GM21390 (cell line): Measurements from ENCODE around the gene ADCY1.
"Not testable (repeated sequence)": the region's sequence is repeated elsewhere in the genome, so short reads cannot be mapped to it uniquely, and the experiment has no call there.

Experiments used
- ATAC-seq: cut with Tn5 transposase; IDR thresholded peaks from one replicate; pipeline ENCODE4 v1.9.1; 2021; ENCODE audit not compliant: unreplicated experiment

Gene ADCY1

DNA sequence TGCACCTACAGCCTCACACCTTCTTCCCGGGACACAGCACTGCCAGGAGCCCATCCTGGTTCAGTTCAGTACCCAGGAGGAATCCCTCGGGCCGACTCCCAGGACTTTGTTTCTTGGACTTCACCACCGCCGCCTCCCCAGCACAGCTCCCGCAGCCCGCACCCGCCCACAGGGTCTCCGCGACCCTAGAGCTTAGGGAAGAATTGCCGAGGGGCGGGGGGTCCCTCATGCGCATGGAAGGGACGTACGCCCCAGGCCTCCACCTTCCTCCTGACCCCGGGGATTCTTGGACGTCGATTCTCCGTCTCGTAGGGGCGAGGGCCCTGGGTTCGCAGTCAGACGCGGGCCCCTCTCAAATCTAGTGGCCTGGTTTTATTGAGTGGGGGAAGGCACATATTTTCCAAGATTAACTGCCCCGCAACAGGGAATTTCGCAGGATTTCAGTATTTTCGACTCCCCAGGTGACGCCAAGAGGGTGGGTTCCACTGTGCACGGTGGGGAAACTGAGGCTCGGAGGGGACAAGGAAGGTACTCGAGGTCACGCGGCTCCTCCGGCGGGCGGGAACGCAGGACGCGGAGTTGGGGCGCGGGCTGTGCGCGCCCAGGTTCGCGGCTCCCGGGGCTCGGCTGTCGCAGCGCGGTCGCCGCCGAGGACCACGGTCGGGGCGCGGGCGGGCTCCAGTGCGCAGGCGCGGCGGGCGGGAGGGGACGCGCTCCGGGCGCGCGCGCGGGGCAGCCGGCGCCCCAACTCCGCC is at the start of gene ADCY1:
TSS of gene ADCY1 (plus strand) at position 708 of the 755 bp plus-strand sequence. CDS start 176 bp downstream, outside the sequence.
- ATAC-seq: no peak

DNA sequence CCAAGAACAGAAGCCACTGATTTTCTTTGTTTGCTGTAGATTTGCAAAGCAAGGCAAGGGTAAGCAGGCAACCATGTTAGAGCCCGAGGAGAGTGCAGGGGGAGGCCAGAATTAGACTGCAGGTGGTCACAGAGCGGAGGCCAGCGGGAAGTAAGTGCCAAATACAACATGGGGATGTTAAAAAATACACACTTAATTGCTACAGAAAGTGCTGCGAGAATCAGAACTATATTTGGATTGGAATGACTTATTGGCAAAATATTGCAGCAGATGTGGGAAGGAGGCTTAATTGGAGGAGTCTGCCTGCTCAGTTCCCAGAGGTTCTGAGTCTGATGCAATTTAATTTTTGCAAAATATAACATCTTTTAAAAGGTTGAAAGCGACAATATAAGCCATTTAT is 49.7 kb upstream of the ADCY1 start:
- no peak for ATAC-seq

DNA sequence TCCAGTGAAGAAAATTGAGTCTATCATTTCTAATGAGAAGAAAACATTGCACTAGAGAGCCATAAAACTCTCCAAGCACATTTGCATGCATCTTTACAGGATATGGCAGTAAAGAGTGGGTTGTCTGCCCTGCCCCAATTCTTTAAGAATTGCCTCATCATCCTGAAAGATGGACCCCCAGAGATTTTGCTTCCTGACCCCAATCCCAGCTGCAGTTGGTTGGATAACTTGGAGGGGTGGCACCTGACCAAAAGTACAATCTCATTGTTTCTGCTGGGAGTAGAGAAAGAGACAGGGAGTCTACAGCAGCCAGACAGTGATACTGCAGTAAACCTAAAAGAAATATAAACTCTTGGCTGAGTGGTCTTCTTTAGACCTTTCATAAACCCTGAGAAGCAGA is 49.1 kb upstream of the ADCY1 start:
- ATAC-seq: no peak

DNA sequence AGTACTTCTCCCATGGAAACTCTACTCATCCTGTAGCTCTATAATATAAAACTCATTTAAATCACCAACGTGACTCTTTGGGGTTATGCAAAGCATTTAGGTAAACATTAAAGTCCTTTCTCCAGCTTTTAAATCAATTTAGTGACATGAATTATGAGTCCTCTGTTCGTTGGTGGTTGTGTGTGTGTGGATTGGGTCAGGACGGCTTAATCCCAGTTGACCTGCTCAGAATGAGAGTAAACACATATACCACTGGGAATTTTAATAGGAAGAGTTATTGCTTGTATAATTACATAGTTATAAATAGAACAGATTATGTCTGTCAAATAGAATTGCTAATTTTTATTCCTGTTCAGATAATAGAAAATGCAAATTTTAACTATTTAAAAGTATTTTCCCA is 30.7 kb upstream of the ADCY1 start:
- ATAC-seq: no peak

DNA sequence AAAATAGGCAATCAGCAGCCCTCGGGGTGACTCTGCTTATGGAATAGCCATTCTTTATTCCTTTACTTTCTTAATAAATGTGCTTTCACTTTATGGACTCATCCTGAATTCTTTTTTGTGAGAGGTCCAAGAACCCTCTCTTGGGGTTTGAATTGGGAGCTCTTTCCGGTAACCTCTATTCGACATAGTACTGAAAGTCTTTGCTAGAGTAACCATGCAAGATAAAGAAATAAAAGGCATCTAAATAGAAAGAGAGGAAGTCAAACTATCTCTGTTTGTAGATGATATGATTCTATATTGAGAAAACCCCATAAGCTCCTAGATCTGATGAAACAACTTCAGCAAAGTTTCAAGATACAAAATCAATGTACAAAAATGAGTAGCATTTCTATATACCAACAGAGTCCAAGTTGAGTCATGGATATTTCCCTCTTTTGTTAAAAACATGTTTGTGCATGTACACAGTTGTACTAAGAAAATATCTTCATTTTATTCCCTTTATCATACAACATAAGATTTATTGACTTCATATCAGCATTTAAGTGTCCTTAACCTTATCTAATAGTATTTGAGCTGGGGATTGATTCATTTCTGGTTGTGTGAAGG is 29.0 kb upstream of the ADCY1 start:
- ATAC-seq: not testable (repeated sequence)

DNA sequence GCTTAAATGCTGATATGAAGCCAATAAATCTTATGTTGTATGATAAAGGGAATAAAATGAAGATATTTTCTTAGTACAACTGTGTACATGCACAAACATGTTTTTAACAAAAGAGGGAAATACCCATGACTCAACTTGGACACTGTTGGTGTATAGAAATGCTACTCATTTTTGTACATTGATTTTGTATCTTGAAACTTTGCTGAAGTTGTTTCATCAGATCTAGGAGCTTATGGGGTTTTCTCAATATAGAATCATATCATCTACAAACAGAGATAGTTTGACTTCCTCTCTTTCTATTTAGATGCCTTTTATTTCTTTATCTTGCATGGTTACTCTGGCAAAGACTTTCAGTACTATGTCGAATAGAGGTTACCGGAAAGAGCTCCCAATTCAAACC is 25.3 kb upstream of the ADCY1 start:
- ATAC-seq: not testable (repeated sequence)

DNA sequence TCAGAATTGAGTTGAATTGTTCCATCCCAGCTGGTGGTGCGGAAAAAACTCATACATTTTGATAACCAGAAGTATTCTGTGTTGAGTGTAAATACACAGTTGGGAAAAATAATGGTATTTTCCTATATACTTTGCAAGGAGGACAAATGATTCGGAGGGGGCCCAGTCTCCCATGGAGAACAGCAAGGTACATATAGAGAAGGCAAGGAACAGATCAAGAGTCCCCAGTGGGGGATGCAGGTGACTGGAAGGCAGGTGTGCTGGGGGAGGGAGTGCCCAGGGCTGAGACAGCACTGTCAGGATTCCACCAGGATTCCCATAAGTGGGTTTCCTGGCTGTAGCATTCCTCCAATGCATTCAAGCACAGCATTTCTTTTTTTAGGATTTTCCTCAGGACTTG is 10.8 kb upstream of the ADCY1 start:
- ATAC-seq: no peak

DNA sequence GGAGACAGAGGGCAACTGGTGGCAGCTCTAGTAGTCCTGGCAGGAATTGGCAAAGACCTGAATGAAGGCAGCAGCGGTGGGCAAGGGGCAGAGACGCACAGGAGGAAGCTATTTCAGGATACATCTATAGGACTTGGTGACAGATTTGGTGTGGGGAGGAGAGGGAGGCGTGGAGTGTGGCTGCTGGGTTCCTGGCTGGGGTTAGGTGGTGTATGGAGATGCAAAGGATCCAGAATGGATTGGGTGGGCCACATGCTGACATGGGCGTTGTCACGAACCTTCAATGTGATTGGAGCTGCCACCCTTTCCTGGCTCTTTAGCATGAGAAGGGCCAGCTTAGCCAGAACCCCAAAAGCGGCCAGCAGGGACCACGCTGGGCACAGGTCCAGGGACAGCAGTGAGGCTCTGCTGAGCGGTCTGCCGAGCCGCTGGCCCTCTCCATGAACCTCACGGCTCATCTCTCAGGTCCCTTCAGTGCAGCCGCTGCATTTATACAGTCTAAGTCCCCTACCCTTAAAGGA is 10.2 kb upstream of the ADCY1 start:
- no peak for ATAC-seq

DNA sequence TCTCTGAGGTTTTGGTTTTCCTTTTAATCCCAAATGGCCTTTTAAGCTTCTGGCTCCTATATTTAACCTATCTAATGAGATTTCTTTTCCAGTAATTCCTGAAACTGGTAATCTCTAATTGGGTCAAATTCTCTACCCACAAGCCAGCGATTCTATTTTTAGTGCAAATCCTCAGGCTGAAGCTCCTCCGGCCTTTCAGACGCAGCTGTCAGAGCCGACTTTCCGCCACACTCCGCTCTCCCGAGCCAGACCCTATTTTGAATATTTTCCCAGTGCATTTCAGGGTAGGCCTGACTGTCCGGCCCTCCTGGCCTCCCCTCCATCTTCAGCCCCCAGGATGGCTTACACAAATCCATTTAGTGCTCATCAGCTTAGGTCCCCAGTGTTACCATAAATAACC is 9.7 kb upstream of the ADCY1 start:
- ATAC-seq: no peak

DNA sequence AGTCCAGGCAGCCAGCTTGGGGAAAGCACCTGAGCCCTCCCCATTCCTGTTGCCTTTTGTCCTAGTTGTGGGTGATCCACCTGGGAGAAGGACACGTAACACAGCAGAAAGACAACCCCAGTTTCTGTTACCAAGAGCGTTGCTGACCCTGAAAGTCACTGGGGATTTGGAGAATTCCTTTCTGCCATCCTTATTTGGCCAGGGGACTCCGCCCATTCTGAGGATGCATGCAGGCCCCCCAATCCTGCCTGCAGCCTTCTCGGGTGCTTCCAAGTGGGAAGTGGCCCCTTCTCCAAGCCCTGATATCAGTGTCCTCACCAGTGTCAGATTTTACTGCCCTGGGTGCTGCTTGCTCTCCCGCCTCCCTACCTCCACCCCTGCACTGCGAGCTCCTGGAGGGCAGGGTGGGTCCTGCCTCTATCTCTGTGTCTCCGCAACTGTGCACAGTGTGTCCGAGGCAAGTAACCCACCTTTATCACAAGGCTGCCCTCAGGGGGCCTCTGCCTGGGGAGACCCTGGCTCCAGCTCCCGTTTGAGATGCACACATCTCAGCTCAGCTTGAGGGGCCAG is 9.2 kb upstream of the ADCY1 start:
- no peak for ATAC-seq

DNA sequence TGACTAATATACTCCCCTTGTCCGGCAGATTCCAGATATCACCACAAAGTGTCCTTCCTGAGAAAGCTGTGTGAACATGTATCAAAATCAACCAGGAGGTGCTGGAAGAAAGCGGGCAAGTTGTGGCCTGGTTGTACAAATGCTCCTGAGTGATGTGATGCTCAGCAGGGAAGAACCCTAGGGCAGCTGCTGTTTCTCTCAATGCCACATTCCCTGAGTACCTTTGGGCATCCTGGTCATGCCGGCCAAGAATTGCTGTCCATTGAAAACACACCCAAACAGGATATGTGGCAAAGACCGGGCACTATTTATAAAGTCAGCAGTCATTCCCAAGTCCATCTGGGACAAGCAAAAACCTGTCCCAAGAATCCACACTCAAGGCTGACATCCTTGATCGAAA is 7.8 kb upstream of the ADCY1 start:
- no peak for ATAC-seq

DNA sequence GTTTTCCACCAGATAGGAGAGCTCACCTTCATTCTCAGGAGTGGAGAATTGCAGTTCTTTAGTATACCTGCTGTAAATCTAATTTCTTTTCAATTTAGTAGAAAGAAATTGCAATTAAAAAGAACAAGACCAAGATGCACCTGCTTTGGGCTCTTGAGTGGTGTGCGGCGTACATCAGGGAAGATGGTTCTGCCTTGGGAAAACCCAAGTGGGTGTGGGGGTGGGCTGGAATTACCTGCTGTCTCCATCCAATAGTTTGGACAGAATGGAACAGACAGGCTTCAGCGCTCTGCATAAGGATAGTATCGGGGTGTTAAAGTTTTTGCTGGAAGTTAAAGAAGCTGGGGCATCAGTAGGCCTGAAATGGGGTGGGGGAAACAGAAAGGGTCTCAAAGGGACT is 7.2 kb upstream of the ADCY1 start:
- no peak for ATAC-seq

DNA sequence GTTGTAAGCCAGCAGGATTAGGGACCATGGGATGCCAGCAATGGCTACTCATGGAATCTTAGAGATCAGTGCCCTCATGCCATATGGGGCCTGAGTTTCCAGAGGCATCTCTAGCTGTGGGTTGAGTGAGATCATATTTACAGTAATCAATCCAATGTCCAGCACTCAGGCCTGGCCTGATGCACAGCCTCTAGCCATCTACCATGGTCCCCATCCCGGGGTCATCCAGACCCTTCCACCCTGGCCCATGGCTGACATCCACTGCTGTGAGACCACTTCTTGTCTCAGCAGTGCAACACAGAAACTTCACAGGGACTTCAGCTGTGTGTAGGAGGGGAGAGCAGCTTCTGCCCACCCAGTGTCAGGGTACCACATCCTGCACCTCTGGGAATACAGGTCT is 6.5 kb upstream of the ADCY1 start:
- no peak for ATAC-seq

DNA sequence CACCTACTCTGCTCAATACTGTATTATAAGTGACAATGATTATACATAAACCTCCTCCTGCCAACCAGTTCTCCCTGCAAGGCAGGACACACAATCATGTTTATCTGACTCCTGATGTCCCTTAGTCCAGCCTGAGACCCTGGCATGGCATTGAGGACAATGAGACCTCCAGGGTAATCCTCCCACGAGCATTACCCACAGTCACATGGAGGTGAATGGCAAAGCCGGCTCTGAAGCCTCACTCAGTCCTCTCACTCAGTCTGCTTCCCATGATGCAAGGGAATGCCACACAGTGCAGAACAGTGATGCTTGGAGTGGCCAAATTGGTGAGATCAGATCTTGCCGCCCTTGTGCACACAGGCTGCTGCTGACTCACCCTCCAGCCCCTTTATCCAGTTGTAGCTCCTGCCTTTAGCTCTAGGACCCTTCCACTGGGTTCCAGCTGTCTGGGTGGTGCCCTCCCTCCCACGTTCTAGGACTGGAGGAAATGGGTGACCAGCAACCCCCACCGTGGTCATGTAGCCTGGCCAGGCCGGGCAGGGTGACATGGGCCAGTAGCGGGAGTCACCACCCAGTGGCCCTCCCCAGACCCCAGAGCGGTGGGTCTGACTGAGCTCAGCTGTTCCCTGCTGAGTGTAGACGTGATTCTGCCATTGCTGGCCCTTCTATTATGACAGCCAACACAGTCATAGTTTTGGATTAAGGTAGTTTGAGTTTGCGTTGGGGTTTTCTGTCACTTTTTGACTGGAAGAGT is 5.5 kb upstream of the ADCY1 start:
- no peak for ATAC-seq

DNA sequence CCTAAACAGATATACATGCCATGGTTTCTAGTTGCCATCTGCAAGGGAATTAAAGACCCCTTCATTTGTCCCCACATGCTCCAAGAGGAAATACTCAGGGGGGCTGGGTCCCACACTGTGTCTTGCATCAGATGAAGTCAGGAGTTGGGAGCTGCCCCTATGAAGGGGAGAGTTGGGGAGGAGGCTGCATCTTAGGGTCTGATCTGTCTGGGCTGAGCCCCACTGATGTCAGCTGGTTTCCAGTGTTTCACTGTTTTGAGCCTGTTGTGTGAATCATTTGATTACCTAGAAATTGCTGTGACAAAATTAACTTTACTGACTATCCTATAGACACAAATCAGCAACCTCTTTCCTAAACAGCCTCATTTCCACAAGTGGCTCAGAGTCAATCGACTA is 4.9 kb upstream of the ADCY1 start:
- ATAC-seq: no peak

DNA sequence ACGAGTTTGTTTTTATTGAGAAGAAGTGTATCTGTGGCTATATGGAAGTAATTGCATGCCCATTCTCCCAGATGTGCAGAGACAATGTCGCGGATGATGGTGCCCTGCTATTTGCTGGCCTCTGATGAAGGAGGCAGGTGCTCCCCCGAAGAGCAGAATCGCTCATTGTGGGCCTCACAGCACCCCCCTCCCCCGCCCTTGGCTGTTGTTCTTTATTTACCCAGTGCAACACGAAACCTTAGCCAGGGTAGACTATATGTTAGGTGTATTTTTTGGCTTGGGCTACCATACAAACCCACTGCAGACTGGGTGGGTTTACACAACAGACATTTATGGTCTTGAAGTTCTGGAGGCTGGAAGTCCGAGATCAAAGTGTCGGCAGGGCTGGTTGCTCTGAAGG is 3.4 kb upstream of the ADCY1 start:
- ATAC-seq: no peak

DNA sequence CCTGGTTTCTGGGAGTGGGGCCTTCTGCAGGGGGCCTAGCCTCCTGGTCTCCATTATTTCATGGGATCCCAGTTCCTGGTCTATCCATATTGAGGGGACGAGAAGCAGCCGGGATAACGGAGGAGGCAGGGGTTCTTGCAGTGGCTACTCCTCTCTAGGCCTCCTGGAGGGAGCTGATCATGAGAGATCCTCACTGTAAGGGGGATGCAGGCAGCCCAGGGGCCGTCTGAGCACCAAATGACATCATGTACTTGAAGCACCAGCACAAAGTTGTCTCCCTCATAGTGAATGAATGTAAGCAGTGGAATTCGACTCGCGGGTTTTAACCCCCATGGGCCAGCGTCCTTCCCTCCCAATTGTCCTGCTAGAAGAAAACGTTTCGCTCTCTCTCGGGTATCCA is 964 bp upstream of the ADCY1 start:
- ATAC-seq: no peak

DNA sequence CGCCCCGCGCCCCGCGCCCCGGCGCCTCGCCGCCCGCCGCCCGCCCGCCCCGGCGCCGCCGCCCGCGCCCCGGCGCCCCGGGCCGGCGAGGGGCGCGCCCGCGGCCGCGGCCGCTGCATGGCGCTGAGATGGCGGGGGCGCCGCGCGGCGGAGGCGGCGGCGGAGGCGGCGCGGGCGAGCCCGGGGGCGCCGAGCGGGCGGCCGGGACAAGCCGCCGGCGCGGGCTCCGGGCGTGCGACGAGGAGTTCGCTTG is 174 bp downstream of the ADCY1 start:
- no peak for ATAC-seq

DNA sequence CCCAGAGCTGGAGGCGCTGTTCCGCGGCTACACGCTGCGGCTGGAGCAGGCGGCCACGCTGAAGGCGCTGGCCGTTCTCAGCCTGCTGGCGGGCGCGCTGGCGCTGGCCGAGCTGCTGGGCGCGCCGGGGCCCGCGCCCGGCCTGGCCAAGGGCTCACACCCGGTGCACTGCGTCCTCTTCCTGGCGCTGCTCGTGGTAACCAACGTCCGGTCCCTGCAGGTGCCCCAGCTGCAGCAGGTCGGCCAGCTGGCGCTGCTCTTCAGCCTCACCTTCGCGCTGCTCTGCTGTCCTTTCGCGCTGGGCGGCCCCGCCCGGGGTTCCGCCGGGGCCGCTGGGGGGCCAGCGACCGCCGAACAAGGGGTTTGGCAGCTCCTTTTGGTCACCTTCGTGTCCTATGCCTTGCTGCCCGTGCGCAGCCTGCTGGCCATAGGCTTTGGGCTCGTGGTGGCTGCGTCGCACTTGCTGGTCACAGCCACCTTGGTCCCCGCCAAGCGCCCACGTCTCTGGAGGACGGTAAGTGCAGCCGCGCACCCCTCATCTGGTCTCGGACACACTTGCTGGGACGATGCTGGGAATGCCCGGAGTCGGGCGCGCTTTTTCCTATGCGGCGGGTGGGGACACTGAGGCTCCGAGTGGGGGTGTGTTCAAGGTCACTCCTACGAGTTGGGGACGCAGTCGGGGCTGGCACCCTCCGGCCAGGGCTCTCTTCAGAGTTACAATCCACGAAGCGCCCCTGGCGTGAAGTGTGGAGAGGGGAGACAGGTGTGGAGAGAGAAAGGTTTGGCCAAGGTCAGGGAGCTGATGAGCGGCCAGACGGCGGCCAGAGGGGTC is 717 bp downstream of the ADCY1 start:
- no peak for ATAC-seq

DNA sequence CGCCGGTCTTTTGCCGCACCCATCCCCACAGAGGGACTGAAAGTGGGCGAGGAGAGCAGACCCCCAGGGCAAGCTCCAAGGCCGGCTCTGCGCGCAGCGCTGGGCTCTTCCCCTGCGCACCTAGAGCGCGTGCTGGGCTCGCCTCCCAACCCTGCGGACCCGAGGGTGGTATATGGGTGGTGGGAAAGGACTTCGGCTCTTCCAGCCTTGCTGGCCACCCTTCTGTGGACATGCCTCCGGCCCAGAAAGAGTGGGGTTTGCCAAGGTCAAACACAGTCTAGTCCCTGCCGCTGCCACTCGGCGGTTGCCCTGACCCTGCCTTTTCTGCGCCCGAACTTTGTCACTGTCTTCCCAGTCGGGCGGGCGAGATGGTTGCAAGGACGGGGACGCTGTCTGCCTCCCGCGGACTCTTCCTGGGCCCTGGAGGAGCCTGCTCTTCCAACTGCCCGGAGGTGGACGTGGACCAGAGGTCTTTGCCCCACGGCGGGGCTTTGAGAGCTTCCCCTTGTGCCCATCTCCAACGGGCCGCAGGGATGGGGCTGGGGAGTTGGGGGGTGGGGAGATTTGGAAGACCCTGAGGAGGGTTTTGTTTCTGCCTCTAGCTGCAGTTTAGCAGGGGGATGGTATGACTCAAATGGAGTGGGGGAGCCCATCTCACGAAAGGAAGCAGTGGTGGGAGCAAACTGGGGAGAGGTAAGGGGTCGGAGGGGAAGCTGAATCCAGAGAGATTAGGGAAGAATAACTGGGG is 1.5 kb downstream of the ADCY1 start:
- ATAC-seq: no peak
